H7 (cell line): Measurements from ENCODE around the gene PITPNM3. TPM values are rescaled to one million over a fixed set of nuclear protein-coding genes. Genes with fewer than 3 reads are reported as not detected.
A peak's percentile ranks its signal among the peaks of the same experiment; 100 is the strongest.

Experiments used
- DNase-seq: peaks from one replicate; pipeline ENCODE4 v3.0.0; 2012
- H3K27me3 ChIP-seq: 2 replicates; pipeline ENCODE4 v1.6.0; 2011; ENCODE audit warnings: mild to moderate bottlenecking, low read length; ENCODE audit not compliant: control insufficient read depth, insufficient read depth
- H3K36me3 ChIP-seq: replicated peaks from 2 replicates; pipeline ENCODE4 v1.5.1; 2011; ENCODE audit warnings: low read length; ENCODE audit not compliant: control insufficient read depth, insufficient read depth
- H3K4me3 ChIP-seq: 2 replicates; pipeline ENCODE4 v1.5.1; 2011; ENCODE audit warnings: low read depth, mild to moderate bottlenecking, control low read depth, low read length, moderate library complexity; ENCODE audit not compliant: insufficient read depth
- total RNA-seq: library from RNA; depleted of rRNA; stranded (reverse); fragments of >200 nt; shearing (Covaris generic); gene quantifications from 2 replicates; pipeline ENCODE4 v1.2.3, GENCODE V29; 2014

PITPNM3 gene
- total RNA-seq, 1 experiment from 2014 or later, result 0.97 TPM

- H3K4me3 ChIP-seq, result no peak overlapping the region
- H3K36me3 ChIP-seq, result no peaks in the 10 kb centered on the region
Observed at GRCh38 chr17:6498356-6498755, 58.0 kb downstream of the PITPNM3 start.

GRCh38 chr17:6497496-6498221 is 58.7 kb downstream of the PITPNM3 start:
- DNase-seq, result peak; percentile 65

More at GRCh38 chr17:6498356-6498755, 58.0 kb downstream of the PITPNM3 start:
- H3K27me3 ChIP-seq, result peaks cover 2% of the 10 kb centered on the region; the same call in 1 of the 2 replicates
- DNase-seq, result no peak

GRCh38 chr17:6496640-6497441 is 59.5 kb downstream of the PITPNM3 start:
- Histone ChIP-seq H3K4me3 (no peak overlapping the region), H3K36me3 (no peaks in the 10 kb centered on the region), H3K27me3 (peaks cover 2% of the 10 kb centered on the region; the same call in 1 of the 2 replicates)
- no peak for DNase-seq

More at GRCh38 chr17:6497496-6498221, 58.7 kb downstream of the PITPNM3 start:
- Histone ChIP-seq H3K36me3 (no peaks in the 10 kb centered on the region), H3K4me3 (no peak overlapping the region), H3K27me3 (peaks cover 2% of the 10 kb centered on the region; the same call in 1 of the 2 replicates)

GRCh38 chr17:6496116-6496481 is 60.3 kb downstream of the PITPNM3 start:
- peak overlapping the region; percentile 33 for H3K4me3 ChIP-seq
- peak; percentile 93 for DNase-seq
- H3K36me3 ChIP-seq, result no peaks in the 10 kb centered on the region
- peaks cover 2% of the 10 kb centered on the region; the same call in 1 of the 2 replicates for H3K27me3 ChIP-seq

- Histone ChIP-seq H3K4me3 (peak overlapping the region; percentile 33), H3K36me3 (no peaks in the 10 kb centered on the region), H3K27me3 (peaks cover 2% of the 10 kb centered on the region; the same call in 1 of the 2 replicates)
- peak; percentile 69 for DNase-seq
Observed at GRCh38 chr17:6495450-6496115, 60.8 kb downstream of the PITPNM3 start.

- DNase-seq, result no peak
- no peaks in the 10 kb centered on the region for H3K36me3 ChIP-seq
- H3K4me3 ChIP-seq, result no peak overlapping the region
- H3K27me3 ChIP-seq, result peaks cover 2% of the 10 kb centered on the region; the same call in 1 of the 2 replicates
Observed at GRCh38 chr17:6494239-6494941, 62.0 kb downstream of the PITPNM3 start.

GRCh38 chr17:6492892-6493674 is 63.3 kb downstream of the PITPNM3 start:
- no peaks in the 10 kb centered on the region for H3K36me3 ChIP-seq
- H3K4me3 ChIP-seq, result no peak overlapping the region
- H3K27me3 ChIP-seq, result peaks cover 3% of the 10 kb centered on the region; the same call in 1 of the 2 replicates
- no peak for DNase-seq

GRCh38 chr17:6491071-6491700 is 65.2 kb downstream of the PITPNM3 start:
- Histone ChIP-seq H3K4me3 (no peak overlapping the region), H3K36me3 (no peaks in the 10 kb centered on the region), H3K27me3 (0 out of 2 replicates have a peak, but pooled peaks cover 1% of the 10 kb centered on the region)
- no peak for DNase-seq

- DNase-seq, result no peak
- Histone ChIP-seq H3K4me3 (no peak overlapping the region), H3K27me3 (0 out of 2 replicates have a peak, but pooled peaks cover 1% of the 10 kb centered on the region), H3K36me3 (no peaks in the 10 kb centered on the region)
Observed at GRCh38 chr17:6489016-6489550, 67.3 kb downstream of the PITPNM3 start.

GRCh38 chr17:6488008-6488539 is 68.3 kb downstream of the PITPNM3 start:
- DNase-seq, result no peak
- 0 out of 2 replicates have a peak, but pooled peaks cover 1% of the 10 kb centered on the region for H3K27me3 ChIP-seq
- H3K4me3 ChIP-seq, result no peak overlapping the region

GRCh38 chr17:6487251-6488007 is 68.9 kb downstream of the PITPNM3 start:
- Histone ChIP-seq H3K27me3 (0 out of 2 replicates have a peak, but pooled peaks cover 1% of the 10 kb centered on the region), H3K4me3 (no peak overlapping the region), H3K36me3 (no peaks in the 10 kb centered on the region)
- DNase-seq, result peak; percentile 19

More at GRCh38 chr17:6488008-6488539, 68.3 kb downstream of the PITPNM3 start:
- H3K36me3 ChIP-seq, result no peaks in the 10 kb centered on the region
